Measurements from ENCODE around the gene PTGER3.
A peak's percentile ranks its signal among the peaks of the same experiment; 100 is the strongest.

DNA sequence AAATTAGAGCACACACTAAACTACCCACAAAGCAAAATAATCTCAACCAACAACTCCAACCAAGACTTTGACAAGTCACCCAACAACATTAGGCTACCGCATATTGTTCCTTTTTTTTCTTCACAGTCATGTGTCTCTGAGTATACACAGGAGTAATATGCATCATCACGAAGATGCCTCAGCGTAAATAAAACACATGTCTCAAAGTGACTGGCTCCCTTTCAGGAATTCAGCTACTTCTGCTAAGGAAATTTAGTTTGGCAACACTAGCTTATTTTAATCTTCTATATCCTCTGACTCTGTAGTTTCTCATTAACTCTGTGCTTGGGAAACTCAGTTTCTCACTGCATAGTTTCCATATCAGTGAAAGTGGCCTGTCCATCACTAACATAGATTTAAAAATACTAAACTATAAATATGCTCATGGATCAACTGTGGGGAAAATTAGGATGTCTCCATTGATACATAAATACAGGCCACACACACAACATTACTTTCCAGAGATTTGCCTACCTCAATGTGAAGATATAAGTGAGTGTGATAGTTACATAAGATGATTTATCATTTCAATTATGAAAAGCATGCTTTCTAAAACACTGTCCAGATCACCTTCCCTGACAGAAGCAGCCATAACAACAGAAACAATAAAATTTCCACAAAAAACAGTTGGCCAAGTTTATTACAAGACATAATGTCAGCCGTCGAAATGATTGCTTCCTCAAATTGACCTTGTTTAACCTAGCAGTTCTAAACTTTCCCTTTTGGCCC, 113.2 kb downstream of the PTGER3 start:
- TF ChIP-seq EP300 (IDR thresholded peaks at IDR 0.05) (no peak), POLR2AphosphoS5 (IDR thresholded peaks at IDR 0.05) (peak in 3 of 4 donors; percentile 39 to 79 (median 69)), POLR2A (IDR thresholded peaks at IDR 0.05) (no peak)

Measured in sigmoid colon (tissue), 4 donors.